CD4-positive, alpha-beta T cell treated with Interleukin-4 for 1 hour (primary cell): ENCODE data around the gene MAP4.
"Not testable (repeated sequence)": the region's sequence is repeated elsewhere in the genome, so short reads cannot be mapped to it uniquely, and the experiment has no call there.

ENCODE experiments used
- DNase-seq, 2 donors: peaks; one replicate each; pipeline ENCODE4 v3.0.0-alpha.2; 2020 to 2022

The MAP4 gene, protein sequence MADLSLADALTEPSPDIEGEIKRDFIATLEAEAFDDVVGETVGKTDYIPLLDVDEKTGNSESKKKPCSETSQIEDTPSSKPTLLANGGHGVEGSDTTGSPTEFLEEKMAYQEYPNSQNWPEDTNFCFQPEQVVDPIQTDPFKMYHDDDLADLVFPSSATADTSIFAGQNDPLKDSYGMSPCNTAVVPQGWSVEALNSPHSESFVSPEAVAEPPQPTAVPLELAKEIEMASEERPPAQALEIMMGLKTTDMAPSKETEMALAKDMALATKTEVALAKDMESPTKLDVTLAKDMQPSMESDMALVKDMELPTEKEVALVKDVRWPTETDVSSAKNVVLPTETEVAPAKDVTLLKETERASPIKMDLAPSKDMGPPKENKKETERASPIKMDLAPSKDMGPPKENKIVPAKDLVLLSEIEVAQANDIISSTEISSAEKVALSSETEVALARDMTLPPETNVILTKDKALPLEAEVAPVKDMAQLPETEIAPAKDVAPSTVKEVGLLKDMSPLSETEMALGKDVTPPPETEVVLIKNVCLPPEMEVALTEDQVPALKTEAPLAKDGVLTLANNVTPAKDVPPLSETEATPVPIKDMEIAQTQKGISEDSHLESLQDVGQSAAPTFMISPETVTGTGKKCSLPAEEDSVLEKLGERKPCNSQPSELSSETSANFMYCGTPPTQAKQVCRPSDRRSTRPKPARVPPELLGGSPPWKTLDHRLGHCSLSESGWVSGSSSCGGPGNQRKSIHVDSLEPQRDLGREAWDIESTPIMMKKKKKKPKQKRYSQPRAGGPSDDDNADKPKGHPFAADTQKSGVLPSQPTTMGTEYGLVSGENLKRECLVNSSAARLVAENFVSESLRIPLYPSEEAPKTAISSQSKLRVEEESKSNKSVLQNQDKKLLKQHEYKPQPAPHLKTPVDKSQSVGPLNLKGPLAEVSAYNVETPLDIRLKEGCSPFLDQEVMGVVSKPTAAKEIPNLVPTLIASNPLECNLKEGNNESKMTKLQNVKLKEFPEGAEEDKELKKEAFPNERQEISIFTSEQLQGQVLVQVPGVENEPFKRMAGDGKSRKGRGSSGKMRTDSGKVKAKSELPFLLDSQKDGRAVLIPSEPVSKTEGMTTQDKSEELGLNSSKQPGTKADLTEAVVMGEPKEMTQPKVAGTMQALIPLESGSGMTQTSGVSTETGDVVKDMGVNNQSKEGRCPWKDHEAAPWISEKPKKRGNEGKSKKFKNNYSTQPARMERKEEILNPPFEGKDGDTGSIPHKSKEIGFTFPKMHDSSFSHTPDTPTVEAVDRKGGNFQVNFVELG (N-terminal part only)

GRCh38 chr3:48016301-48016973, at the start of gene MAP4:
Gene MAP4 (minus strand): TSS chr3:48016416. CDS start chr3:47998860, 17,556 bp downstream.
- DNase-seq: no peak

GRCh38 chr3:48065035-48065434, 48.8 kb upstream of the MAP4 start:
- no peak for DNase-seq

GRCh38 chr3:48064292-48064829, 48.1 kb upstream of the MAP4 start:
- no peak for DNase-seq

DNA sequence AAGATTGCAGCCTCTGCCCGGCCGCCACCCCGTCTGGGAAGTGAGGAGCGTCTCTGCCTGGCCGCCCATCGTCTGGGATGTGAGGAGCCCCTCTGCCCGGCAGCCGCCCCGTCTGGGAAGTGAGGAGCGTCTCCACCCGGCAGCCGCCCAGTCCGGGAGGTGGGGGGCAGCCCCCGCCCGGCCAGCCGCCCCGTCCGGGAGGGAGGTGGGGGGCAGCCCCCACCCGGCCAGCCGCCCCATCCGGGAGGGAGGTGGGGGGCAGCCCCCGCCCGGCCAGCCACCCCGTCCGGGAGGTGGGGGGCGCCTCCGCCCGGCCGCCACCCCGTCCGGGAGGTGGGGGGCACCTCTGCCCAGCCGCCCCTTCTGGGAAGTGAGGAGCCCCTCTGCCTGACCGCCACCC, 45.4 kb upstream of the MAP4 start:
- not testable (repeated sequence) for DNase-seq

DNA sequence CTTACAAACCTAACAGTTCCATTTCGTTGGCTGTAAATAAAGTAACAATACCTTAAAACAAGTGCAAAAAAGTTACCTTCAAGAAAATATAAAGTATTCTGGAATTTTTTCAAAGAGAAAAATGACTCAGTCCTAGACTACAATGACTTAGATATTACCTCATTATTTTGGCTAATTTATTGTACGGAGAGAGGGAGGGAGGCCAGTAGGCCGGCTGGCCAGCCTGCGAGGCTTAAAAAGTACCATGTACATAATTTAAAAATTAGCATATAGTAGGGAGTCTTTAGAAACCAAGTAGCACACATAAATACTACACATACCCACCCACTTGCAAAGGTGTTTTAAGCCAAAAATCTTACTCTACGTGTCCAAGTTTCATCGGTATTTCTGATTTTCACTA, 41.9 kb upstream of the MAP4 start:
- DNase-seq: no peak

GRCh38 chr3:48057521-48057920, 41.3 kb upstream of the MAP4 start:
- DNase-seq: no peak

DNA sequence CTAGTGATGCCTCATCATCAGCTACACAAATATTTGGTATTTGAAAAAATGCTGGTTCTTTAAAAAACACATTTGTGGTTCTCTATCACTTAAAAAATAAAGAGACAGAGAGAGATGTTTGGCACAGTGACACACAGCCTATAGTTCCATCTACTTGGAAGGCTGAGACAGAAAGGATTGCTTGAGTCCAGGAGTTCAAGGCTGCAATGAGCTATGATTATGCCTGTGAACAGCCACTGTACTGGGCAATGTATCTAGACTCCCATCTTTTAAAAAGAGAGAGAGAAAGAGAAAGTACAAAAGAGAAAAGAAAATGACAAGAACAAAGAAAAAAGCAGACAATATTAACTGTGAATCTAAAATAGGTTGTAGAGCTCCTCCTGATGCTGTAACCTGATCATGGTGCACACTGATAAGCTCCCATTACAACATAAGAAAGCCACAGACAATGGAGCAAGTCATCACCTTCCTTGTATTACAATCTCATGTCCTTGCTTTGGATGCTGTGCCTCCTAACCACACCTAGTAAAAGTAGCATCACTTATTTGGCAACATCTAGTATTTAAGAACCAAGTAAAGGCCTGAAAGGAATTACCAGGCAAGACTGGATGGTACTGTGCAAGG, 31.7 kb upstream of the MAP4 start:
- DNase-seq: no peak

- no peak for DNase-seq
Measured at GRCh38 chr3:48042071-48042760, 26.0 kb upstream of the MAP4 start.

- DNase-seq: no peak
Measured at GRCh38 chr3:48039487-48040190, 23.4 kb upstream of the MAP4 start.

DNA sequence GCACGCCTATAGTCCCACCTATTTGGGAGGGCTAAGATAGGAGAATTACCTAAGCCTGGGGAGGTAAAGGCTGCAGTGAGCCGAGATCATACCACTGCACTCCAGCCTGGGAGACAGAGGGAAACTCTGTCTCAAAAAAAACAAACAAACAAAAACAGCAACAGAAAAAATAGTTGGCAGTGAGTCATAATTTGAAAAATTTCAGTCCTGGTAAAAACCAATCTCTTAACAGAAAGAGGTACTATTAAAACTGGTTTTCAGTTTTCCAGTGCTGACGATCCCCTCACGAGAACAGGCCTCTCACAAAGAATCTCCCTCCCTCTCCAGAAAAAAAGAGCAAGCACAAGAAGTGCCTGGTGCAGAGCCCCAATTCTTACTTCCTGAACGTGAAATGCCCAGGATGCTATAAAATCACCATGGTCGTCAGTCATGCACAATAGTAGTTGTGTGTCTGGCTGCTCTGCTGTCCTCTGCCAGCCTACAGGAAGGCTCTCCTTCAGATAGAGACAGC, 22.8 kb upstream of the MAP4 start:
- no peak for DNase-seq

DNA sequence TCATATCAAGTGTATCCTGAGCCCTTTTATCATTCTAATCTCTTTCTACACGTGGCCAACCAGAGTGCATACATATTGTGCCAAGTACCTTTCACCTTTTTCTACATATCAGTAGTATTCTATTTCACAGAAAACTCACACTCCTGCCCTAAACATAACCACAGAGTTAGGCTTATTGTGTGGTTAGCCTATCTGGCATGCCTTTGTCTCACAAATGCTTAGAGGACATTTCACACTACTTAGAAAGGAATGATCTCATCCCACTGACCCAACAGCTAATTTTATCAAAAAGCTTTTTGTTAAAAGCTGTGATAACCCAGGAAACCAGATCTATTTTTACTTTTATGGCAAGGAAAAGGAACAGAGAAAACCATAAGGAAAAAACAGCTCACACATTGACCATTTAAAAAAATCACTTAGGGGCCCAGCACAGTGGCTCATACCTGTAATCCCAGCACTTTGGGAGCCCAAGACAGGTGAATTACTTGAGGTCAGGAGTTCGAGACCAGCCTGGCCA, 17.8 kb upstream of the MAP4 start:
- no peak for DNase-seq

DNA sequence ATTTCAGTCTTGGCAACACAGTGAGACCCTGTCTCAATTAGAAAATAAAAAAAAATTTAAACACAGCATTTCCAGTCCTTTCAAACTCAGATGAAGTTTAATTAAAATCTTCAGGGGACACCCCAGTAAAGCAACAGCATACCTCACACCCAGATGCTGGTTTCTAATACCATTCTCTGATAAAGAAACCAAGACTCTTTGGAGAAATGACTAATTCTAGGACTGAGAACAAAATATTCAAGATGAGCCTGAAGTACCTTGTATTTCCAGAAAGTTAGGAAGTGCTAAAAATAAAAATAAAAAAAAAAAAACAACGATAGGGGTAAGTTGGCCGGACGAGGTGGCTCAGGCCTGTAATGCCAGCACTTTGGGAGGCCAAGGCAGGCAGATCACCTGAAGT, 14.0 kb upstream of the MAP4 start:
- no peak for DNase-seq

GRCh38 chr3:48026951-48027908, 11.0 kb upstream of the MAP4 start:
- DNase-seq: no peak

- DNase-seq: no peak
Measured at GRCh38 chr3:48026098-48026497, 9.9 kb upstream of the MAP4 start.

GRCh38 chr3:48024401-48024800, 8.2 kb upstream of the MAP4 start:
- DNase-seq: no peak

DNA sequence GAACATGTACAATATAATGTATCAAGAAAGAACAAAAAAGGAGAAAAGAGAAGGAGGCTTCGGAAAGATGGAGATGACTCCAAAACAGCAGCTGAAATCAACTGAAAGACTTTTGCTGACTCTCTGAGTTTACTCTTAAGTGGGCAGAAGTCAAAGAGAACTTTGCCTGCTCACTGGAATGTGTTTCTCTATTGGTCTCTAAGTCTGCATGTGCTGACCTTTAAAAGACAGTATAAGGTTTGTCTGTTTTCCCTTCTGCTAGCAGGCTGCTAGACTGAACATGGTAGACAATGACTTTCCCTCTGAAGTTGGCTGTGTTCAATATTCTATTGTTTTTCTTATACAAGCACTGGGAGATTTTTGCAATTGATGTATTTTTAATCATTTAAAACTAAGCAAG, 7.2 kb upstream of the MAP4 start:
- DNase-seq: no peak

GRCh38 chr3:48022178-48022577, 6.0 kb upstream of the MAP4 start:
- DNase-seq: no peak

GRCh38 chr3:48018841-48019240, 2.6 kb upstream of the MAP4 start:
- no peak for DNase-seq
